LNCAP (cell line): ENCODE results near the gene NKRF.

Experiments used
- TF ChIP-seq, protein P1 (sequence below): fragments of 450-650 bp; IDR thresholded peaks from 2 replicates; pipeline ENCODE4 v1.5.1; 2017; ENCODE audit warnings: mild to moderate bottlenecking

NKRF gene

DNA sequence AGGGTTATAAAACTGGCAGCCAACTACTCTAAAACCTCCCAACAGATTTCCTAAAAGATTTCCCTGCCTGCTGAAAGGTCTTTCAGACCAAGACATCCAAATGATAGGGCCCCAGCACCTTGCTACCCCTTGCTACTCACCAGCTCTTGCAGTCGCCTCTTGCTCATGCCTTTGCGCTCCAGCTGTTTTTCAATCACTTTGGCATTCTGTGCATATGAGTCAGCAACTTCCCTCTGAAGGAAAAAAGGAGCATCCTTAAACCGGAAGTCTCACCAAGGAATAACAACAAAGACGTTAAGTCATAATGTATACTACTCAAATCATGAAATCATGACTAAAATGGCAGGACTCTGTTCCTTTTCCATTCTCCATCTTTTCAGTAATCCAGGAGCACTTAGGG is 65.0 kb downstream of the NKRF start:
- TF ChIP-seq, protein P1, sequence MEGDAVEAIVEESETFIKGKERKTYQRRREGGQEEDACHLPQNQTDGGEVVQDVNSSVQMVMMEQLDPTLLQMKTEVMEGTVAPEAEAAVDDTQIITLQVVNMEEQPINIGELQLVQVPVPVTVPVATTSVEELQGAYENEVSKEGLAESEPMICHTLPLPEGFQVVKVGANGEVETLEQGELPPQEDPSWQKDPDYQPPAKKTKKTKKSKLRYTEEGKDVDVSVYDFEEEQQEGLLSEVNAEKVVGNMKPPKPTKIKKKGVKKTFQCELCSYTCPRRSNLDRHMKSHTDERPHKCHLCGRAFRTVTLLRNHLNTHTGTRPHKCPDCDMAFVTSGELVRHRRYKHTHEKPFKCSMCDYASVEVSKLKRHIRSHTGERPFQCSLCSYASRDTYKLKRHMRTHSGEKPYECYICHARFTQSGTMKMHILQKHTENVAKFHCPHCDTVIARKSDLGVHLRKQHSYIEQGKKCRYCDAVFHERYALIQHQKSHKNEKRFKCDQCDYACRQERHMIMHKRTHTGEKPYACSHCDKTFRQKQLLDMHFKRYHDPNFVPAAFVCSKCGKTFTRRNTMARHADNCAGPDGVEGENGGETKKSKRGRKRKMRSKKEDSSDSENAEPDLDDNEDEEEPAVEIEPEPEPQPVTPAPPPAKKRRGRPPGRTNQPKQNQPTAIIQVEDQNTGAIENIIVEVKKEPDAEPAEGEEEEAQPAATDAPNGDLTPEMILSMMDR: no peak

DNA sequence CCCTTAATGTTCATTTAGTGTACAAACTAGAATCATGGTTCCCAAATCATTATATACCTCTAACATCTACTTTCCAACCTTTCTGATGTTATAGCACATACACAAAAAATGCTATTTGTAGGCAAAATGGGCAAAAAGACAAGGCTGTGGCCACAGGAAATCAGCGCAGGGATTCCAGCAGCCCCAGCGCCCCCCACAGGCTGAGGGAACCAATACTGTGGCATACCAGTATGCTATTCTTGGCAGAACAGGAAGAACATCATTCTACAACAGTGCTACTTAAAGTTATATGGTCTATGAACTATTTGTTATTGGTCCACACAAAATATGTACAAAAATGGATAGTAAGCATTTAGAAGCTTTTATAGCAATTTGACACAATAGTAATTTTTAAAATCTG is 66.4 kb downstream of the NKRF start:
- TF ChIP-seq, protein P1: no peak
